ENCODE data around the gene PKP4. TPM values are rescaled to one million over a fixed set of nuclear protein-coding genes. Genes with fewer than 3 reads are reported as not detected.

The PKP4 gene
- total and polyA plus RNA-seq, 2 donors (not counting 1 experiment from before 2014, with no cell fraction given) = 44.5 to 56.3 TPM

- no peak for DNase-seq (ENCODE audit: low read depth in 2 of 2)
- no peak overlapping the region for H3K27ac ChIP-seq (ENCODE audit: insufficient read depth, low read length)
- H3K9ac ChIP-seq (ENCODE audit: insufficient read depth, low read length) = no peak overlapping the region
- H3K79me2 ChIP-seq (ENCODE audit: control insufficient read depth, insufficient read depth, low read length) = no peaks in the 10 kb centered on the region
- no peak overlapping the region for H2AFZ ChIP-seq (ENCODE audit: low read length)
- H3K9me3 ChIP-seq (ENCODE audit: control insufficient read depth, insufficient read depth, low read depth, low read length) = no peaks in the 10 kb centered on the region
- no peak overlapping the region for H3K4me3 ChIP-seq (replicated peaks in 1 of 4; ENCODE audit: control extremely low read depth in 1 of 4, insufficient read depth in 1 of 4, low read depth in 3 of 4, low read length in 4 of 4)
- TF ChIP-seq CTCF (conservative IDR thresholded peaks at IDR 0.05 in 1 of 2, IDR thresholded peaks at IDR 0.05 in 1 of 2; ENCODE audit: low read depth in 1 of 2, low read length in 2 of 2) (no peak), EZH2 (IDR thresholded peaks at IDR 0.05; ENCODE audit: low read length, missing control alignments) (no peak)
- H3K36me3 ChIP-seq (ENCODE audit: control insufficient read depth, insufficient read depth, low read length) = no peaks in the 10 kb centered on the region
- H3K4me1 ChIP-seq (ENCODE audit: control insufficient read depth, extremely low read depth, insufficient read depth, low read length) = no peaks in the 10 kb centered on the region
- H3K27me3 ChIP-seq (ENCODE audit: control insufficient read depth, insufficient read depth, low read length) = no peaks in the 10 kb centered on the region
- H4K20me1 ChIP-seq (ENCODE audit: control insufficient read depth, extremely low read depth, insufficient read depth, low read length) = no peaks in the 10 kb centered on the region
- no peak overlapping the region for H3K4me2 ChIP-seq (ENCODE audit: extremely low read depth, insufficient read depth, low read length)
Measured at GRCh38 chr2:158556124-158556523, 99.4 kb downstream of the PKP4 start.

DNA sequence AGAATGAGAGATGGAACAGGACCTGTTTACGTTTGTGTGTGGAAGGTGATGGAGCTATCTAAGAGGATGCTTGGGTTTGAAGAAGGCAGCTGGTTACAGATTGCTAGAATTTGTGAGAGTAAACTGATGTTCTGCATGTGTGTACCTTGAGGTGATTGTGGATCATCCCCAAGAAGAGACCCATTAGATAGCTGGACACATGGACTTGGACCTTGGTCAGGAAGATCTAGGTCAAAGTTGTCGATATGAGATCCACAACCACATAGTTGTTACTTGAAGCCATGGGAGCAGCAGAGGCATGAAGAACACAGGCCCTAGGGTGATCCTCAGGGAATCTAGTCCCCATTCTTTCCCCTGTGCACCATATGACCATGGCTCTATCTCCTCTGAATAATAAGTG lies 101.0 kb downstream of the PKP4 start:
- no peaks in the 10 kb centered on the region for H3K9me3 ChIP-seq (ENCODE audit: control insufficient read depth, insufficient read depth, low read depth, low read length)
- no peaks in the 10 kb centered on the region for H3K27me3 ChIP-seq (ENCODE audit: control insufficient read depth, insufficient read depth, low read length)
- DNase-seq (ENCODE audit: low read depth in 2 of 2) = no peak
- H3K27ac ChIP-seq (ENCODE audit: insufficient read depth, low read length) = no peak overlapping the region
- no peak overlapping the region for H2AFZ ChIP-seq (ENCODE audit: low read length)
- no peak overlapping the region for H3K4me2 ChIP-seq (ENCODE audit: extremely low read depth, insufficient read depth, low read length)
- no peaks in the 10 kb centered on the region for H3K36me3 ChIP-seq (ENCODE audit: control insufficient read depth, insufficient read depth, low read length)
- TF ChIP-seq CTCF (conservative IDR thresholded peaks at IDR 0.05 in 1 of 2, IDR thresholded peaks at IDR 0.05 in 1 of 2; ENCODE audit: low read depth in 1 of 2, low read length in 2 of 2) = no peak
- no peak for TF ChIP-seq EZH2 (IDR thresholded peaks at IDR 0.05; ENCODE audit: low read length, missing control alignments)
- no peaks in the 10 kb centered on the region for H3K4me1 ChIP-seq (ENCODE audit: control insufficient read depth, extremely low read depth, insufficient read depth, low read length)
- no peaks in the 10 kb centered on the region for H3K79me2 ChIP-seq (ENCODE audit: control insufficient read depth, insufficient read depth, low read length)
- H3K9ac ChIP-seq (ENCODE audit: insufficient read depth, low read length) = no peak overlapping the region
- H3K4me3 ChIP-seq (replicated peaks in 1 of 4; ENCODE audit: control extremely low read depth in 1 of 4, insufficient read depth in 1 of 4, low read depth in 3 of 4, low read length in 4 of 4) = no peak overlapping the region
- no peaks in the 10 kb centered on the region for H4K20me1 ChIP-seq (ENCODE audit: control insufficient read depth, extremely low read depth, insufficient read depth, low read length)

- Histone ChIP-seq H3K9ac (ENCODE audit: insufficient read depth, low read length) (no peak overlapping the region), H3K27me3 (ENCODE audit: control insufficient read depth, insufficient read depth, low read length) (no peaks in the 10 kb centered on the region), H3K4me2 (ENCODE audit: extremely low read depth, insufficient read depth, low read length) (no peak overlapping the region), H4K20me1 (ENCODE audit: control insufficient read depth, extremely low read depth, insufficient read depth, low read length) (no peaks in the 10 kb centered on the region), H2AFZ (ENCODE audit: low read length) (no peak overlapping the region), H3K4me1 (ENCODE audit: control insufficient read depth, extremely low read depth, insufficient read depth, low read length) (no peaks in the 10 kb centered on the region), H3K4me3 (replicated peaks in 1 of 4; ENCODE audit: control extremely low read depth in 1 of 4, insufficient read depth in 1 of 4, low read depth in 3 of 4, low read length in 4 of 4) (no peak overlapping the region), H3K79me2 (ENCODE audit: control insufficient read depth, insufficient read depth, low read length) (no peaks in the 10 kb centered on the region), H3K27ac (ENCODE audit: insufficient read depth, low read length) (no peak overlapping the region), H3K36me3 (ENCODE audit: control insufficient read depth, insufficient read depth, low read length) (no peaks in the 10 kb centered on the region), H3K9me3 (ENCODE audit: control insufficient read depth, insufficient read depth, low read depth, low read length) (no peaks in the 10 kb centered on the region)
- DNase-seq (ENCODE audit: low read depth in 2 of 2) = no peak
- TF ChIP-seq EZH2 (IDR thresholded peaks at IDR 0.05; ENCODE audit: low read length, missing control alignments) = no peak
- TF ChIP-seq CTCF (conservative IDR thresholded peaks at IDR 0.05 in 1 of 2, IDR thresholded peaks at IDR 0.05 in 1 of 2; ENCODE audit: low read depth in 1 of 2, low read length in 2 of 2) = no peak
Measured at GRCh38 chr2:158559252-158559651, 102.5 kb downstream of the PKP4 start.
